Metanephros (tissue), 2 donors: ENCODE results near the gene CEP55. TPM values are rescaled to one million over a fixed set of nuclear protein-coding genes. Genes with fewer than 3 reads are reported as not detected.

ENCODE experiments used
- small RNA-seq: library from RNA; depleted of rRNA; stranded (forward); fragments of <200 nt; gene quantifications from one replicate; pipeline ENCODE3, GENCODE V24; 2014; ENCODE audit warnings: low replicate concordance
- total RNA-seq: library from RNA; depleted of rRNA; stranded (reverse); fragments of >200 nt; gene quantifications from one replicate; pipeline ENCODE4 v1.2.3, GENCODE V29; 2014

The CEP55 gene
- 6.2 TPM for total RNA-seq

GRCh38 chr10:93496322-93497041 lies at the start of gene CEP55:
Gene CEP55 (plus strand): TSS chr10:93496612. CDS start chr10:93500052, 3,440 bp downstream.

GRCh38 chr10:93482145-93482834 lies 14.1 kb upstream of the CEP55 start, which contains the start of gene MYOF:
Gene MYOF (minus strand): TSS chr10:93482334. CDS start chr10:93482194, 140 bp downstream.

GRCh38 chr10:93566435-93567276 lies 70.2 kb downstream of the CEP55 start, which contains the start of gene FFAR4:
Gene FFAR4 (plus strand): TSS chr10:93566665. CDS start chr10:93566721, 56 bp downstream.

Small RNA genes within 50 kb of the gene (small RNA-seq; reads per million reads assigned to genes)
- not detected for gene RNA5SP323

Other genes with a start within 250 kb of the CEP55 start
- 48.1 TPM for gene MYOF, start 14.3 kb upstream of the CEP55 start, total RNA-seq
- gene FFAR4, start 70.1 kb downstream of the CEP55 start, total RNA-seq, result 0.23 TPM
- gene RBP4, start 104.6 kb downstream of the CEP55 start, total RNA-seq, result 4.0 TPM
- gene PDE6C, start 115.9 kb downstream of the CEP55 start, total RNA-seq, result not detected
- gene FRA10AC1, start 206.0 kb downstream of the CEP55 start, total RNA-seq, result 23.1 TPM